D721Med (cell line): ENCODE data around the gene TBX3.

ENCODE experiments used
- DNase-seq: peaks from one replicate; pipeline ENCODE4 v3.0.0; 2011; ENCODE audit warnings: low spot score; ENCODE audit not compliant: insufficient read length
- FAIRE-seq: peaks from 2 replicates; lab custom pipeline; 2011; peaks lifted over from hg19 to GRCh38; lab: Jason Lieb, UNC
- CTCF ChIP-seq: IDR thresholded peaks from 2 replicates; pipeline ENCODE4 v1.5.1; 2012; ENCODE audit warnings: mild to moderate bottlenecking, control low read depth; ENCODE audit not compliant: insufficient read depth; ENCODE audit errors: missing control alignments

TBX3 gene

DNA sequence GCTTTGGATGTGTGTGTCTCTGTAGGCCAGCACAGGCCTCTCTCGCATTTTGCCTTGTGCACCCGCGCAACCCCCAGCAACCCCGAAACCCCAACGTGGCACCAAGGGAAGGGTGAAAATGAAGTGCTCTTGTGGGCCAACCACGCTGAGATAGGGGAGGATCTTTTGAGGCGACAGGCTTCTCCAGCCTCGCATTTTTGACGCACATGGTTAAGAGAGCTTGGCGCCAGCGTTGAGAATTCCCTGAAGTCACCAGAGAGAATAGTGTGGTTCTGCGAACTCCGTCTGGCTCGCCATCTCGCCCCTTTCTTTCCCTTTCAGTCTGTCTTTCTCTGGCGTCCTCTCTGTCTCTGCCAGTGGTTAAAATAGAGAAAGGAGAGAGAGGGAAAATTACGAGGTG, 1.9 kb upstream of the TBX3 start:
- FAIRE-seq (no peak), DNase-seq (no peak)
- TF ChIP-seq CTCF: no peak

- no peak for FAIRE-seq
- no peak for DNase-seq
- TF ChIP-seq CTCF: no peak
Observed at GRCh38 chr12:114685320-114685781, 1.4 kb upstream of the TBX3 start.

GRCh38 chr12:114684870-114685273, 897 bp upstream of the TBX3 start:
- no peak for DNase-seq
- no peak for TF ChIP-seq CTCF
- FAIRE-seq: no peak

DNA sequence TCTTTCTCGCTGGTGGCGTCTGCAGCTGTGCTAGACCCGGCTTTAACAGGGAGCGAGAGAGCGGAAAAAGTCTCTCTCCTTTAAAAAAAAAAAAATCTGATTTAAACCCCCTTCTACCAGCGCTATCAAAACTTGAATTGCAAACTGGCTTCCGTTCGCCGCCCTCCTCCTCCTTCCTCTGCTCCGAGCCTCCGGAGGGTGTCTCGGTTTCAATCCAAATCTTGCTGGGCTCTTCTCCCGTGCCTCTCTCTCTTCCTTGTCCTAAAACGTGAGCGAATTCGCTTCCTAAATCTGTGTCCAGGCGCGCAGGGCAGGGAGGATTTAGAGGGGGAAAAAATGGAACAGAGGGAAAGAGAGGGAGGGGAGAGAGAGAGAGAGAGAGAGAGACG, 272 bp downstream of the TBX3 start:
- DNase-seq (no peak), FAIRE-seq (no peak)
- no peak for TF ChIP-seq CTCF

DNA sequence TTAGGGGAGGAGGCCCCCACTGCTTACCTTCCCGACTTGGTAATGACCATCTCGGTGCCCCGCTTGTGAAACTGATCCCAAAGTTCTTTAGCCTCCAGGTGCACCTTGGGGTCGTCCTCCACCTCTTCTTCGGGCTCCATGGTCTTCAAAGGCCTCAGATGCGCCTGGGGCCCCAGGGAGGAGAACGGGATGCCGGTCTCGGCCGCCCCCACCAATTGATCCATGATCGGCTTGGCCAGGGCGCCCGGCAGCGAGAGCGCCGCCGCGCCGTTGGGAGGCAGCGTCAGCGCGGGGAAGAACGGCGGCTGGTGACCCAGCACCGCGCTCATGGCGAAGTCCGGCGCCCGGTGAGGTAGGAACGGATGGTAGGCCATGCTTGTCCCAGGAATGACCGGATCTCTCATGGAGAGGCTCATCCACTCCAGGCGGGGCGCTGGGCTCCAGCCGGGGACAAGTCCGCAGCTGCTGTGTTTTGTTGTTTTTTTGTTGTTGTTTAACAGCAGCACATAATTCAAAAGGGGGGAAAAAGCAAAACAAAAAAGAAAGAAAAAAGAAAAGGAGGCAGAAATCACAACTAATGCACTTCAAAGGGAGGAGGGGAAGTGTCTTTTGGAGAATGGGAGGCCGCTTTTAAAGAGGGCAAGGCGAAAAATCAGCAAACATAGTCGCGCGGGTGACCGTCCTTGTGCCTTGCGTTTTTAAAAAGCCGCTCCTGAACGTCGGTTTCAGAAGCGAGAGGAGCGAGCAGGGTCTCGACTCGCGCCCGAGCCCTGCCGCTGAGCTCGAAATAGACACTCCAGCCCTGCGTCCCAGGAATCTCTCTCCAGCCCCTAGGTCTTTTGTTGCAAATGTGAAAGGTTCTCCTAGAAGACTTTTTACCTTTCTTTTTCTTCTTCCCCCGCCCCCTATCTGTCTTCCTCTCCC, 928 bp downstream of the TBX3 start:
- no peak for DNase-seq
- TF ChIP-seq CTCF: no peak
- no peak for FAIRE-seq

DNA sequence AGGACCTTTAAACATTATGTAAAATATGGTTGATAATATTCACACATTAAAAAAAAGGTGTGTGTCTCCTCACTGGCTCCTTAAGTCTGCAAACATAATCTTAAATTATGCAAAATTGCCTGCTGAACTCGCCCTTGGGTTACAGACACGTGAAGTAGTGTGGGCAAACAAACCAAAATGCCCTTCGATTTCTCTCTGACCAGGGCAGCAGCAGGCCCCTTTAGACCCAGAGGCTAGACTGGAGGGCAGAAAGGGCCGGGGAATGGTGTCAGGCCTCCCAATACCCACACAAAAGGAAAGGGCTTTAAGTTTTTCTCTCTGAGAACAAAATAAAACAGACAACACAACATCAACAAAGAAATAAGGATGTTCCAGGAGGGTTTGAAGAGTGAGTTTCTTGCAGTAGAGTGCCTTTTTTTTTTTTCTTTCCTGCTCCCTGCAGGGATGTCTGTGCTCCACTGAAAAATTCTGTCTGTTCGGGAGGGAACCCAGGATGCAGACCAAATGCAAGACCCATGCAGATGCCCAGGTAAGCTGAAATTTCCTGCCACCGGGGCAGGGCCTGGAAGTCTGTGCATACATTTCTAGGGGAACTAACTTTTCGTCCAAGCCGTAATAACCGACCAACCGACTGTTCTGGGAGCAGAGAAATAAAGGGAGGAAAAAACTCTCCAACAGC, 1.7 kb downstream of the TBX3 start:
- DNase-seq (no peak), FAIRE-seq (no peak)
- TF ChIP-seq CTCF: no peak
